GM12873 (cell line): ENCODE measurements around the gene ST6GALNAC6.

Experiments
- TF ChIP-seq, protein P1 (sequence below): IDR thresholded peaks from 2 replicates; pipeline ENCODE4 v1.5.1; 2012; ENCODE audit warnings: low read depth, mild to moderate bottlenecking, moderate library complexity, low read length, control low read depth; ENCODE audit not compliant: insufficient read depth; ENCODE audit errors: missing control alignments

Gene ST6GALNAC6

DNA sequence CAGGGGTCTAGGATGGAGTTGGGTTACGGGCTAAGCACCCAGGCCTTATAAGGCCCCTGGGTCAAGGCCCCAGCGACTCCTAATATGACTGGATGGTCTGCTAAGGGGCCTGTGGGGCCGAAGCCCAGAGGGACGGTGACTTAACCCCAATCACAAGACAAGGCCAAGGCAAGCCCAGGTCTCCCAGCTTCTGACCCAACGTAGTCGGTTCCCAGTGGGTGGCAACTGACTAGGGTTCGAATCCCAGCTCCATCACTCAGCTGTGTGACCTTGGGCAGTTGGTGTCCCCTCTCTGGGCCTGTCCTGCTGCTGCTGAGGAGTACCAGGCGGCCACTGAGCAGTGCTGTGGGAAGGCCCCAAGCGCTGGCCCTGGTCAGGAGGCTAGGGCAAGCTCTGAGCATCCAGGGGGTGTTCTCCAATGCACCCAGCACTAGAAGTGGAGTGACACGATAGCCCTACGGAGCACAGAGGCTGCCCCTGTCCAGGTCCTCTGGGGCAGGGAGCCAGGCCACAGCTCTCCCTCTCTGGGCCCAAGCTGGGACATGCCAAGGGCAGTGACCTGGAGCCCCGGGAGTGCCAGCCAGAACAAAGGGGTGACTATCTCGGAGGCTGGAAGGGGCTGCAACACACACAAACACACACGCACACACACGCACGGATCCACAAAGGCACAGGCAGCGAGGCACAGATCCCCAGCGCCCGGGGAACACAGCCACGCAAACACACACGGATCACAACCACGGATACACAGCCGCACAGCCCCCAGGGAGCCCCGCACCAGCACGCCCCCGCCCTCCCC lies 22.4 kb downstream of the ST6GALNAC6 start:
- TF ChIP-seq, protein P1, sequence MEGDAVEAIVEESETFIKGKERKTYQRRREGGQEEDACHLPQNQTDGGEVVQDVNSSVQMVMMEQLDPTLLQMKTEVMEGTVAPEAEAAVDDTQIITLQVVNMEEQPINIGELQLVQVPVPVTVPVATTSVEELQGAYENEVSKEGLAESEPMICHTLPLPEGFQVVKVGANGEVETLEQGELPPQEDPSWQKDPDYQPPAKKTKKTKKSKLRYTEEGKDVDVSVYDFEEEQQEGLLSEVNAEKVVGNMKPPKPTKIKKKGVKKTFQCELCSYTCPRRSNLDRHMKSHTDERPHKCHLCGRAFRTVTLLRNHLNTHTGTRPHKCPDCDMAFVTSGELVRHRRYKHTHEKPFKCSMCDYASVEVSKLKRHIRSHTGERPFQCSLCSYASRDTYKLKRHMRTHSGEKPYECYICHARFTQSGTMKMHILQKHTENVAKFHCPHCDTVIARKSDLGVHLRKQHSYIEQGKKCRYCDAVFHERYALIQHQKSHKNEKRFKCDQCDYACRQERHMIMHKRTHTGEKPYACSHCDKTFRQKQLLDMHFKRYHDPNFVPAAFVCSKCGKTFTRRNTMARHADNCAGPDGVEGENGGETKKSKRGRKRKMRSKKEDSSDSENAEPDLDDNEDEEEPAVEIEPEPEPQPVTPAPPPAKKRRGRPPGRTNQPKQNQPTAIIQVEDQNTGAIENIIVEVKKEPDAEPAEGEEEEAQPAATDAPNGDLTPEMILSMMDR = no peak

DNA sequence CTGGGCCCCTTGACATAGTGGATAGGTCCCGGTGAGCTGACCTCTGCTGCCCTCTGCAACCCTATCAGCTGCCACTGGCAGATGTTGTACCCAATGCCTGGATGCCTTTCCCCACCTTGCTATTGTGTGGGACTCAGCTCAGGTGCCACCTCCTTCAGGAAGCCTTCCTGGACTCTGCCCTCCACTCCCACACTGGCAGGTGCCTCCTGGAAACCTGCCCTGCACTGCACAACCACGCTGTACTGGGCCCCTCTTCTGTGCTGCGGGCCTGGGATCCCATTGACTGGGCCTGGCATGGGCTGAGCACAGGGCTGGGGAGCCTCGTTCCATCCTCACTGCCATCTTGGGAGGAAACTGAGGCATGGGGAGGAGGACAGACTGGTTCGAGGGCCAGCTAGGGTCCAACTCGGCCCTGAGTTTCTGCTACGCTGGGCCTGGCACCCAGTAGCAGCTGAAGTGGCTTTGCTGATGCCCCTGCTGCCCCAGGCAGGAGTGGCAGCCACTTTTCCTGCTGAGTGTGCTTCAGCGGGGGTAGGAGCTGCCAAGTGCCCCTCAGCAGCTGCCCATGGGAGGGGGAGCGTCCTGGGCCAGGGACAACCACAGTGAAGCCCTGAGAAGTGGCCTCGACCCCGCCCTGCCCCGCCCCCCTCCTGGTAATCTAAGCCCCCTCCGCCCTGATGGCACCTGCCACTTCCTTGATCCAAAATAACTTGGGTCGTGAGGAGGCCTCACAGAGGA lies 23.2 kb downstream of the ST6GALNAC6 start:
- TF ChIP-seq, protein P1 = no peak

DNA sequence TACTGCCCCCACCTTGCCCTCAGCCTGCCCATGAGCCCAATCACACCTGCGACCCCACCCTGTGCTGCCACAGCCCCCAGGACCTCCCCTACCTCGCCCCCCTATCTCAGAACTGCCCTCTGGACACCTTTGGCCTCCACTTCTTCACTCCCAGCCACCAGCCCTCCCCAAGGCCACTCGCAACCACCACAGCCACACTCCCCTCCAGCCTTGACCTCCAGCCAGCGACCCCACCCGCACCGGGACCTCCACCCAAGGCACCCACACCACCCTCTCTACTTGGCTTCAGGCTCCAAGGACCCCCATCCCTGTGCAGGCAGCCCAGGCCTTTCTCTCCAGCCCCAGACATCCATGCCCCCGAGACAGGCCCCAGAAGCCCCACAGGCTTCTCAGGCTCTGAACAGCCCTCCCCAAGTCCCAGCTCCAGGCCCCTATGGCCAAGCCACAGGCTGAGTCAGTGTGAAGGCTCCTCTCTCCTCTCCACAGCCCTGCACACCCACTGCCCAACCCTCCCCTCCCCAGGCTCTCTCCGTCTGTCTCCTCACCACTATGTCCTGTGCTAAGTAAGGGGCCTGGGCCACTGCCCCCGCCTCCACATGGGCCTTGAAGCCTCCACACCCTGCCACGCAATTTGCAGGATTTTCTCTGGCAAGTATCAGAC lies 24.0 kb downstream of the ST6GALNAC6 start:
- TF ChIP-seq, protein P1 = no peak

DNA sequence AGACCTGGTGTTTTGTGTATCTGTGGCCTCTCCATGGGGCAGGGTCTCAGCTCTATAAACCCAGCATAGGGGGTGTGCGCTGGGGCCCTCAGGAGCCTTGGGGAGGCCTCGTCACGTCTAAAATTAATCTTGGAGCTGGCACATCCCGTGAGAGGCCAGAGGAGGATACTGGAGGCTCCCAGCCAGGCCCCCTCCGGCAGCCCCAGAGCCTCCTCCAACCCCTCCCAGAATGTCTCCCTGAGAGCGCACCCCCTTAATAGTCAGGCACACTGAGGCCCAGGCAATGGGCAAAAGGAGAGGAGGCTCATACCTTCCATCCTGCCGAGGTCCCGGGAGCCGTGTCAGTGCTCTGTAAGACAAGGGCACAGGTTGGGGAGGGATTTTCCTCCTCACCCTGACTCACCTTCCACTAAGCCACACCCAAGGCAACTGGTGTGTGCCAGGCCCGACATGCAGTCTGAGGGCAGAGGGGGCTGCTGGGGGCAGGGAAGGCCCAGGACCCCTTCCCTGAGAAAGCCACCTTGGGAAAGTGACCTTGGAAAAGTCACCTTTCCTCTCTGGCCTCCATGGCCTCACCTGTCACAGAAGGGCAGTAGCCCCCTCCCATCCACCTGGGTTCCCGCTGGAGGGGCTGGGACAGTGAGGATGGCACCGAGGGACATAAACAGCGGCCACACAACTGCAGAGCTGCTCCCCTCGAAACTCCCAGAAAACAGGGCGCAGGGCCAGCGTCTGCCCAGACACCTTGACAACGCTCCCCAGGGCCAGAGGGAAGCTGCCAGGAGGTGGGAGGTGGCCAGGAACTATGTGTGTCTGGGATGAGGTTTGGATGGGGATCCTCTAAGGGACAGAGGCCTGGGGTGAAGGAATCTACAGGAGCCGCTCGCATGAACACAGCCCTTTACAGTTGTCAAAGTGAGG lies 24.8 kb downstream of the ST6GALNAC6 start:
- TF ChIP-seq, protein P1 = no peak

DNA sequence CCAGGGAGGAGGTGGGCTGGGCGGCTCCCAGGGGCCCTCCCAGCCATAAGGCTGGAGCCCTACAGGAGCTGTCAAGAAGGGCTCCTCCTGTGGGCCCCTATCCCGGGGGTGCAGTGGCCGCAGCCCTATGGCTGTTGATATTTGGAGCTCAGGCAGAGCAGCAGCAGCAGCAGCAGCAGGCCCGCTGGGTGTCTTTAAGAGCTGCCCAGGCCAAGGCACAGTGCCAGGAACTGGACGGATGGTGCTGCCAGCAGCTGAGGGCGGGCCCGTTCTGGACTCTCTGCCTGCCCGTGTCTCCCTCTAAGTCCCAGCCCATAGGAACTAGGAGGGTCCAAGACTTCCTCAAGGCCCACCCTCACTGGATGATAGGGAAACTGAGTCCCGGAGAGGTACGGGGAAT lies 25.5 kb downstream of the ST6GALNAC6 start:
- TF ChIP-seq, protein P1 = no peak

DNA sequence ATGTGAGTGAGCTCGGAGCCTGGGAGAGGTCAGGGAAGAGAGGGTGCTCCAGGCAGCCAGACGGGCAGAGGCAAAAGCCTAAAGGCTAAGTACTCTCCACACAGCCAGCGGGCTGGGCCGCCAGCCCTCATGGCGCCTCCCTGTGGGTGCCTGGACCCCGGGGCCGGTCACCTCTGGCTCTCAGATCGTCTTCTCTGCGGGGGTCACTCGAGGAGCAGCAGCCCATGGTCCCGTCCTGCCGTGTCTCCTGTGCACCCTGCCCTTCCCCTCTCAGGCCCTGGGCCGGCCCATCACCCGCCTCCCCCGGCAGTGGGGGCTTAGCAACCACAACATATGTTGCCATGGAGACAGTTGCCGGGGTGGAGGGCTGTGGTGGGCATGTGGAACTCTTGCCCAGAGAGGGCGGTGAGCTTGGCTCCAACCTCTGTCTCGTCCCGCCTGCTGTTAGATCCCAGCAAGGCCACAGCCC lies 26.1 kb downstream of the ST6GALNAC6 start:
- TF ChIP-seq, protein P1 = no peak
